ENCODE measurements around the gene NFATC2.
"Not testable (repeated sequence)": the region's sequence is repeated elsewhere in the genome, so short reads cannot be mapped to it uniquely, and the experiment has no call there.

NFATC2 gene

GRCh38 chr20:51568533-51568932 is 26.0 kb upstream of the NFATC2 start:
- not testable (repeated sequence) for DNase-seq (ENCODE audit: low read depth in 3 of 3)

- DNase-seq (ENCODE audit: low read depth in 3 of 3), result no peak
Measured at GRCh38 chr20:51567622-51568021, 25.1 kb upstream of the NFATC2 start.

GRCh38 chr20:51566594-51566993 is 24.1 kb upstream of the NFATC2 start:
- DNase-seq (ENCODE audit: low read depth in 3 of 3), result no peak

- DNase-seq (ENCODE audit: low read depth in 3 of 3), result no peak
Measured at GRCh38 chr20:51565298-51566144, 23.0 kb upstream of the NFATC2 start.

- DNase-seq (ENCODE audit: low read depth in 3 of 3), result no peak
Measured at GRCh38 chr20:51563486-51564332, 21.2 kb upstream of the NFATC2 start.

- DNase-seq (ENCODE audit: low read depth in 3 of 3), result no peak
Measured at GRCh38 chr20:51563174-51563485, 20.6 kb upstream of the NFATC2 start.

GRCh38 chr20:51562332-51563173 is 20.0 kb upstream of the NFATC2 start:
- DNase-seq (ENCODE audit: low read depth in 3 of 3), result no peak

GRCh38 chr20:51562027-51562331 is 19.5 kb upstream of the NFATC2 start:
- DNase-seq (ENCODE audit: low read depth in 3 of 3), result no peak

- no peak for DNase-seq (ENCODE audit: low read depth in 3 of 3)
Measured at GRCh38 chr20:51560550-51561307, 18.2 kb upstream of the NFATC2 start.

- no peak for DNase-seq (ENCODE audit: low read depth in 3 of 3)
Measured at GRCh38 chr20:51560042-51560441, 17.5 kb upstream of the NFATC2 start.

GRCh38 chr20:51554538-51555165 is 12.1 kb upstream of the NFATC2 start:
- DNase-seq (ENCODE audit: low read depth in 3 of 3), result no peak

- DNase-seq (ENCODE audit: low read depth in 3 of 3), result no peak
Measured at GRCh38 chr20:51553897-51554486, 11.5 kb upstream of the NFATC2 start.

- no peak for DNase-seq (ENCODE audit: low read depth in 3 of 3)
Measured at GRCh38 chr20:51551186-51551585, 8.7 kb upstream of the NFATC2 start.

- DNase-seq (ENCODE audit: low read depth in 3 of 3), result no peak
Measured at GRCh38 chr20:51549474-51549873, 7.0 kb upstream of the NFATC2 start.

- DNase-seq (ENCODE audit: low read depth in 3 of 3), result no peak
Measured at GRCh38 chr20:51547951-51548350, 5.4 kb upstream of the NFATC2 start.

- DNase-seq (ENCODE audit: low read depth in 3 of 3), result no peak
Measured at GRCh38 chr20:51545515-51545914, 3.0 kb upstream of the NFATC2 start.

GRCh38 chr20:51543422-51543788 is 886 bp upstream of the NFATC2 start:
- no peak for DNase-seq (ENCODE audit: low read depth in 3 of 3)

GRCh38 chr20:51542033-51542570 is 417 bp downstream of the NFATC2 start:
- peak in 1 of 3 donors; percentile 29 for DNase-seq (ENCODE audit: low read depth in 3 of 3)

- peak in 2 of 3 donors; percentile 59 to 80 for DNase-seq (ENCODE audit: low read depth in 3 of 3)
Measured at GRCh38 chr20:51541189-51542032, 1.1 kb downstream of the NFATC2 start.
